ENCODE results near the gene SSPN. TPM values are rescaled to one million over a fixed set of nuclear protein-coding genes. Genes with fewer than 3 reads are reported as not detected.

The SSPN gene
- total RNA-seq, 1 experiment from 2014 or later = not detected

DNA sequence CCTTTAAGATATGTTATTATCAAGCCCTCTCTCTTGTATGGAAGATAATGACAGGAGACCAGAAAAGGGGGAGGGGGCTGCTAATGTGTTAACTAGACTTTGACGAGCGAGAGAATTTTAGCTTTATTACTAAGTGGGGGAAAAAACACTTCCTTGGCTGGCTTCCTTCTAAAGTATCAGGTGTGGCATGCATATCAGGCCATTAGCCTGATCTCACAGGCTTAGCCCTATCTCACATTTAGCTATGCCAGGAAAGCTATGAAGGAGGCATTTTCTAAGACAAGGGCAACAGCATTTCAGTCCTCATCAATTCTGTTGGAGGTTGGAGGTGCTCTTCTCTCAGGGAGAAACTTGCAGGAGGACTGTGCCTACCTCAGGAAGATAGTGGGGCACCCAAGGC lies 9.9 kb downstream of the SSPN start:
- Histone ChIP-seq H3K9me2 (replicated peaks; ENCODE audit: insufficient read depth, low read length) (no peaks in the 10 kb centered on the region), H3K4me1 (ENCODE audit: low read length) (no peaks in the 10 kb centered on the region), H3K79me2 (ENCODE audit: low read length) (no peaks in the 10 kb centered on the region), H3K9me3 (ENCODE audit: low read length) (no peaks in the 10 kb centered on the region), H3K9ac (ENCODE audit: low read length) (no peak overlapping the region), H3K4me3 (ENCODE audit: low read length) (no peak overlapping the region), H3K36me3 (ENCODE audit: insufficient read depth, low read length) (no peaks in the 10 kb centered on the region), H3K27ac (ENCODE audit: low read length) (no peak overlapping the region), H2AFZ (ENCODE audit: low read length) (no peak overlapping the region), H4K20me1 (ENCODE audit: insufficient read depth, low read depth, low read length) (no peaks in the 10 kb centered on the region), H3K4me2 (ENCODE audit: low read depth, low read length, poor library complexity, severe bottlenecking) (no peak overlapping the region), H3K27me3 (ENCODE audit: low read length) (no peaks in the 10 kb centered on the region)
- DNase-seq = no peak

DNA sequence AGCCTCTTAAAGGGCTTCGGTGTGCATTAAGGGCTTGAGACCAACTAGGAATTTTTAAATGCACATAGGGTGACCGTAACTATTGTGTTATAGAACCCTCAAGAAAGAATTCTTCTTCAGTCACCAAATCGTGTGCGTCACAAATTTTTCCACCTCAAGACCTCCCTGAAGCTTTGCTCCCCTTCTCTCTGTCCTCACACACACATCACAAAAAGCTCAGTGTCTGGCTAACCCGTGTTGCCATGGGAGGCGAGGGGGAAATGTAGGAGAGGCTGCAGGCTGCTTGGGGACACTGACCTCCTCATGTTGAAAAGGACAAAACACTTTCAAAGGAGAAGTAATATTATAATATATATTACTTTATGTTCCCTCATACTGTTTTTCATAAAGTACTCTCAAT lies 10.6 kb downstream of the SSPN start:
- H3K4me2 ChIP-seq (ENCODE audit: low read depth, low read length, poor library complexity, severe bottlenecking) = no peak overlapping the region
- H4K20me1 ChIP-seq (ENCODE audit: insufficient read depth, low read depth, low read length) = no peaks in the 10 kb centered on the region
- H3K27ac ChIP-seq (ENCODE audit: low read length) = no peak overlapping the region
- no peaks in the 10 kb centered on the region for H3K27me3 ChIP-seq (ENCODE audit: low read length)
- H3K9ac ChIP-seq (ENCODE audit: low read length) = no peak overlapping the region
- DNase-seq = no peak
- H3K9me3 ChIP-seq (ENCODE audit: low read length) = no peaks in the 10 kb centered on the region
- no peaks in the 10 kb centered on the region for H3K36me3 ChIP-seq (ENCODE audit: insufficient read depth, low read length)
- H3K79me2 ChIP-seq (ENCODE audit: low read length) = no peaks in the 10 kb centered on the region
- no peaks in the 10 kb centered on the region for H3K9me2 ChIP-seq (replicated peaks; ENCODE audit: insufficient read depth, low read length)
- H3K4me1 ChIP-seq (ENCODE audit: low read length) = no peaks in the 10 kb centered on the region
- H2AFZ ChIP-seq (ENCODE audit: low read length) = no peak overlapping the region
- no peak overlapping the region for H3K4me3 ChIP-seq (ENCODE audit: low read length)

DNA sequence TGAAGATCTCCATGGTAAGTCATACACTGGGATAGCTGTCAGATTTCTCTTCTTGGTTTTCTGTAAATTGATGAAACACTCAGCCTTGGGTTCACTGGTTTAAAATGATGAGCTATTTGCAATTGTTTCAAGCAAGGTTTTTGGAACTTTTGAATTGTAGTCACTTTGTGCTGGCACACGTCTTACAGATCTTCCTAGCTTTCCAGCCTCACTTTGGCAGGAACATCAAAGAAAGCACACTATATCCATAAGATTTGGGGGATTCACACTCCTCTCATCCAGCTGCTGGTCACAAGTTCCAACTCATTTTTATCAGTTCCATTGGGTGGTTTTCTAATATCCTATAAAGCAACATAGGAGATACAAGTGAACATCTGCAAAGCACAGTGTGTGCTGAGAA lies 16.0 kb downstream of the SSPN start:
- H2AFZ ChIP-seq (ENCODE audit: low read length) = no peak overlapping the region
- no peak overlapping the region for H3K4me3 ChIP-seq (ENCODE audit: low read length)
- H3K9ac ChIP-seq (ENCODE audit: low read length) = no peak overlapping the region
- H3K9me2 ChIP-seq (replicated peaks; ENCODE audit: insufficient read depth, low read length) = no peaks in the 10 kb centered on the region
- H3K27ac ChIP-seq (ENCODE audit: low read length) = no peak overlapping the region
- H3K27me3 ChIP-seq (ENCODE audit: low read length) = peaks cover 5% of the 10 kb centered on the region; the same call in 1 of the 2 replicates
- H3K79me2 ChIP-seq (ENCODE audit: low read length) = no peaks in the 10 kb centered on the region
- no peaks in the 10 kb centered on the region for H3K9me3 ChIP-seq (ENCODE audit: low read length)
- H3K4me1 ChIP-seq (ENCODE audit: low read length) = no peaks in the 10 kb centered on the region
- H3K4me2 ChIP-seq (ENCODE audit: low read depth, low read length, poor library complexity, severe bottlenecking) = no peak overlapping the region
- no peak for DNase-seq
- no peaks in the 10 kb centered on the region for H4K20me1 ChIP-seq (ENCODE audit: insufficient read depth, low read depth, low read length)
- H3K36me3 ChIP-seq (ENCODE audit: insufficient read depth, low read length) = no peaks in the 10 kb centered on the region

DNA sequence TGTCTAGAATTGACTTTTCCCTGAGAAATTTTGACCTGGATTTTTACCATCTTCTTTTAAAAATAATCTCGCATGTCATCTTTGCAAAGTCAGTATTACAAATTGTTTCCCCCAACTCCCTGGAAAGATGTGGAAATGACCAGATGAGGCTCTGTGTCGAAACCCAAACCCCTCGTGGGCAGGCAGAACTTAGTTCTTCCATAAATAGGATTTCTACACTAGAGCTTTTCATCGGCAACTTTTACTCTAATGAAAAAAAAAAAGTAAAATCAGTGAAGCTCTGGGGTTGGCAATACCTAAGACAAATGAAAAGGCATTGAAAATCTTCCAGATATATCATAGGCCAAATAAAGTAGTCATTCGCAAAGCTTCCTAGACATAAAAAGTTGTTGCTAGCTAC lies 17.0 kb downstream of the SSPN start:
- Histone ChIP-seq H3K9me3 (ENCODE audit: low read length) (no peaks in the 10 kb centered on the region), H3K27me3 (ENCODE audit: low read length) (peaks cover 5% of the 10 kb centered on the region; the same call in 1 of the 2 replicates), H3K4me2 (ENCODE audit: low read depth, low read length, poor library complexity, severe bottlenecking) (no peak overlapping the region), H3K9ac (ENCODE audit: low read length) (no peak overlapping the region), H2AFZ (ENCODE audit: low read length) (no peak overlapping the region), H4K20me1 (ENCODE audit: insufficient read depth, low read depth, low read length) (no peaks in the 10 kb centered on the region), H3K27ac (ENCODE audit: low read length) (no peak overlapping the region), H3K4me1 (ENCODE audit: low read length) (no peaks in the 10 kb centered on the region), H3K4me3 (ENCODE audit: low read length) (no peak overlapping the region), H3K9me2 (replicated peaks; ENCODE audit: insufficient read depth, low read length) (no peaks in the 10 kb centered on the region), H3K36me3 (ENCODE audit: insufficient read depth, low read length) (no peaks in the 10 kb centered on the region), H3K79me2 (ENCODE audit: low read length) (no peaks in the 10 kb centered on the region)
- no peak for DNase-seq

DNA sequence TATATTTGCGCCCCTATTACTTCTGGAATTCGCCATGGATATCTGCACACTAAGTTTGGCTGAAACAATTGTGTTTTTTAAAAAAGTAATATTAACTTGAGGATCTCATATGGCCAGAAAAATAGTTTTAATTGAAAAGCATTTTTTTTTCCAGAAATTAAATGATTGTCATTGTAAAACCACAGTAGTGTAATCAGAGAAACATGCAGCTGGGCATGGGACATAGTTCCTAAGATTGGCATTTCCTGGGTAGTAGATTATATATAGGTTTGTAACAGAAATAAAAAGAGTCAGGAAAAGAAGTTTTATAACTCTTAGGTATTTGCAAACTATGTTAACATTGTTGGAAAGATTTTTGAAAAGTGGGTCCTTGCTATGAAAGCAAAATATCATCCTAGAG lies 17.6 kb downstream of the SSPN start:
- Histone ChIP-seq H2AFZ (ENCODE audit: low read length) (no peak overlapping the region), H3K79me2 (ENCODE audit: low read length) (no peaks in the 10 kb centered on the region), H3K4me3 (ENCODE audit: low read length) (no peak overlapping the region), H3K9me3 (ENCODE audit: low read length) (no peaks in the 10 kb centered on the region), H4K20me1 (ENCODE audit: insufficient read depth, low read depth, low read length) (no peaks in the 10 kb centered on the region), H3K9ac (ENCODE audit: low read length) (no peak overlapping the region), H3K4me1 (ENCODE audit: low read length) (no peaks in the 10 kb centered on the region), H3K27ac (ENCODE audit: low read length) (no peak overlapping the region), H3K36me3 (ENCODE audit: insufficient read depth, low read length) (no peaks in the 10 kb centered on the region), H3K27me3 (ENCODE audit: low read length) (peaks cover 5% of the 10 kb centered on the region; the same call in 1 of the 2 replicates), H3K4me2 (ENCODE audit: low read depth, low read length, poor library complexity, severe bottlenecking) (no peak overlapping the region), H3K9me2 (replicated peaks; ENCODE audit: insufficient read depth, low read length) (no peaks in the 10 kb centered on the region)
- no peak for DNase-seq

DNA sequence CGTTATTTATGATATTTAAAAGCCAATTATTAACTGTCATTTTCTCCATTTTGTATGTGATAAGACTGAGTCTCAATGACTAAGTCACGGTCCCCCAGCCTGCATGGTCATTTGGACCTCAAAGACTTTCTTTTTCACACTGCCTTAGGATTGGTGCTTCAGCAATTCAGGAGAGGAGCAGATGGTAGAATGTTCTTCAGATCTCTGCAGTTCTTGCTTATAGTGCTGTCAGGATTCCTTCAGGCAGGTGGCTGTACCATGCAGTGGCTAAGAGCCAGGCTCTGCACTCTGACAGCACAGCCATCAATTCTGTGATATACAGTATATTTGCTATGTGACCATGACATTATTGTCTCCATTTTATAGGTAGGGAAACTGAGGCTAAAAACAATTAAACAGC lies 18.7 kb downstream of the SSPN start:
- no peak for DNase-seq
- Histone ChIP-seq H3K4me2 (ENCODE audit: low read depth, low read length, poor library complexity, severe bottlenecking) (no peak overlapping the region), H3K9me2 (replicated peaks; ENCODE audit: insufficient read depth, low read length) (no peaks in the 10 kb centered on the region), H3K27me3 (ENCODE audit: low read length) (peaks cover 5% of the 10 kb centered on the region; the same call in 1 of the 2 replicates), H3K27ac (ENCODE audit: low read length) (no peak overlapping the region), H3K9ac (ENCODE audit: low read length) (no peak overlapping the region), H3K79me2 (ENCODE audit: low read length) (no peaks in the 10 kb centered on the region), H3K36me3 (ENCODE audit: insufficient read depth, low read length) (no peaks in the 10 kb centered on the region), H3K4me3 (ENCODE audit: low read length) (no peak overlapping the region), H2AFZ (ENCODE audit: low read length) (no peak overlapping the region), H3K9me3 (ENCODE audit: low read length) (no peaks in the 10 kb centered on the region), H4K20me1 (ENCODE audit: insufficient read depth, low read depth, low read length) (no peaks in the 10 kb centered on the region), H3K4me1 (ENCODE audit: low read length) (no peaks in the 10 kb centered on the region)

DNA sequence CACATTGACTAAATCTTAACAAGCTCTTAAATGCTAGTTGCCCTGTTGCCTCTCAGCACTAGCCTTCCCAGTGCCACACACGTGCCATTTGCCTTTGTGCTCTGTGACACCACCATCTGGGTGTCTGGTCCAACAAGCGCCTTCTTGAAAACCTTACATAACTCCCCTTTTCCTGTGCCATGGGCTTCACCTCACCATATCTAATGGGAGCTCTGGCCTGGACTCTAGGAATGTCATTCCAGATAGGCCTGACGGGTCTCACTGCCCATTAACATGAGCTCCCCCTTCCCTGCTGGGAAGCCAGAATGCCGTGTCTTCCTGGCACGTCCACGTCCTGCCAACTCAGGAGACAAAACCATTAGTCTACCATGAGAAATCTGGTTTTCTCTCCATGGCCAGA lies 24.4 kb downstream of the SSPN start:
- Histone ChIP-seq H3K4me1 (ENCODE audit: low read length) (no peaks in the 10 kb centered on the region), H3K9me2 (replicated peaks; ENCODE audit: insufficient read depth, low read length) (no peaks in the 10 kb centered on the region), H3K36me3 (ENCODE audit: insufficient read depth, low read length) (no peaks in the 10 kb centered on the region), H3K9me3 (ENCODE audit: low read length) (no peaks in the 10 kb centered on the region), H3K4me2 (ENCODE audit: low read depth, low read length, poor library complexity, severe bottlenecking) (no peak overlapping the region), H3K4me3 (ENCODE audit: low read length) (no peak overlapping the region), H3K27ac (ENCODE audit: low read length) (no peak overlapping the region), H3K9ac (ENCODE audit: low read length) (no peak overlapping the region), H4K20me1 (ENCODE audit: insufficient read depth, low read depth, low read length) (no peaks in the 10 kb centered on the region), H3K79me2 (ENCODE audit: low read length) (no peaks in the 10 kb centered on the region), H3K27me3 (ENCODE audit: low read length) (peaks cover 5% of the 10 kb centered on the region; the same call in 1 of the 2 replicates), H2AFZ (ENCODE audit: low read length) (no peak overlapping the region)
- DNase-seq = no peak

DNA sequence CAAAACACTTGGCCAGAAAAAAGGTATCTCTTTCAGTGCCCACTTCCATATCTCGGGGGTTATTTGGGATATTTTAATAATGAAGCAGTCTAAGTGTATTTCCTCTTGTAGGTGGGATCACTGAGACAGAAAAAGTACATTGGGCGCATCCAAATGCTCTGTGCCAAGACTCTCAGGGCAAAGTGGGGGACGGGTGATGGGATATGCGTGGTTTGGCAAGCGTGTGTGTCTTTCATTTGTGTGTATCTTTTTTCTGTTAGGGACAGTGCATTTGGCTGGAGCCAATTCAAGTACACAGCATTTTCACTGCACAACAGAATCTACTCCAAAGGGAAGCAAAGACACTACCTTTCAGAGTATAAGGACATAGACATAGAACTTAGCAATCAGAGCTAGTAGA lies 29.3 kb downstream of the SSPN start:
- no peaks in the 10 kb centered on the region for H3K36me3 ChIP-seq (ENCODE audit: insufficient read depth, low read length)

DNA sequence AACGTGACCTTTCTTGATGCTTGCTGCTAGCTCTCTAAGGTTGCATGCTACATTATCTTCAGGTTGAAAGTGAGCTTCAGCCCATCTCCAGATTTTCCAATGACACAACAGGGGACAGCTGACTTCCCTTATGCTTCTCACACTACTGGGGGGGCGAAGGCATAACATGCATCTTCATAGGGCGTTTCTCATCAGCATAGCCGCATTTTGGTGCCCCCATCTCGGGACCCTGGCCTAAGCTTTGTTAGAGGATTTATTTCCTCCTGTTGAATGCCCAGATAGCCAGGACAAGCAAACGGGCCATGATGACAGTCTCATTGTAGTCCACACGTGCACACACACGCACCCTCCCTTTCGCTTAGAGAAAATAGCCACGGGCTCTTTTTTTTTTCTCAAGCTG lies 30.7 kb downstream of the SSPN start:
- DNase-seq = no peak
- no peaks in the 10 kb centered on the region for H3K36me3 ChIP-seq (ENCODE audit: insufficient read depth, low read length)
- H3K9me2 ChIP-seq (replicated peaks; ENCODE audit: insufficient read depth, low read length) = no peaks in the 10 kb centered on the region
- H3K79me2 ChIP-seq (ENCODE audit: low read length) = no peaks in the 10 kb centered on the region
- no peaks in the 10 kb centered on the region for H4K20me1 ChIP-seq (ENCODE audit: insufficient read depth, low read depth, low read length)
- H3K4me3 ChIP-seq (ENCODE audit: low read length) = no peak overlapping the region
- no peaks in the 10 kb centered on the region for H3K4me1 ChIP-seq (ENCODE audit: low read length)
- H3K27ac ChIP-seq (ENCODE audit: low read length) = no peak overlapping the region
- no peaks in the 10 kb centered on the region for H3K27me3 ChIP-seq (ENCODE audit: low read length)
- no peak overlapping the region for H3K9ac ChIP-seq (ENCODE audit: low read length)
- H3K4me2 ChIP-seq (ENCODE audit: low read depth, low read length, poor library complexity, severe bottlenecking) = no peak overlapping the region
- no peaks in the 10 kb centered on the region for H3K9me3 ChIP-seq (ENCODE audit: low read length)
- H2AFZ ChIP-seq (ENCODE audit: low read length) = no peak overlapping the region

More for the DNA sequence above, 29.3 kb downstream of the SSPN start:
- Histone ChIP-seq H3K4me2 (ENCODE audit: low read depth, low read length, poor library complexity, severe bottlenecking) (no peak overlapping the region), H2AFZ (ENCODE audit: low read length) (no peak overlapping the region), H3K4me1 (ENCODE audit: low read length) (no peaks in the 10 kb centered on the region), H3K27me3 (ENCODE audit: low read length) (no peaks in the 10 kb centered on the region), H3K4me3 (ENCODE audit: low read length) (no peak overlapping the region), H3K9ac (ENCODE audit: low read length) (no peak overlapping the region), H3K9me3 (ENCODE audit: low read length) (no peaks in the 10 kb centered on the region), H3K27ac (ENCODE audit: low read length) (no peak overlapping the region), H3K79me2 (ENCODE audit: low read length) (no peaks in the 10 kb centered on the region), H4K20me1 (ENCODE audit: insufficient read depth, low read depth, low read length) (no peaks in the 10 kb centered on the region), H3K9me2 (replicated peaks; ENCODE audit: insufficient read depth, low read length) (no peaks in the 10 kb centered on the region)
- DNase-seq = no peak

All from Karpas-422 (cell line).